HG02885 (cell line): Measurements from ENCODE around the gene GPSM3.
A peak's percentile ranks its signal among the peaks of the same experiment; 100 is the strongest.
"Not testable (repeated sequence)": the region's sequence is repeated elsewhere in the genome, so short reads cannot be mapped to it uniquely, and the experiment has no call there.

ENCODE experiments used
- ATAC-seq: cut with Tn5 transposase; IDR thresholded peaks from one replicate; pipeline ENCODE4 v1.9.1; 2021; ENCODE audit warnings: mild to moderate bottlenecking; ENCODE audit not compliant: unreplicated experiment, poor library complexity

The GPSM3 gene

GRCh38 chr6:32188381-32189068, 3.9 kb downstream of the GPSM3 start:
- no peak for ATAC-seq

GRCh38 chr6:32187725-32188380, 4.6 kb downstream of the GPSM3 start:
- not testable (repeated sequence) for ATAC-seq

GRCh38 chr6:32187009-32187709, 5.3 kb downstream of the GPSM3 start:
- ATAC-seq = no peak

GRCh38 chr6:32186151-32186840, 6.1 kb downstream of the GPSM3 start:
- ATAC-seq = not testable (repeated sequence)

- ATAC-seq = not testable (repeated sequence)
Observed at GRCh38 chr6:32185681-32186131, 6.7 kb downstream of the GPSM3 start.

- ATAC-seq = no peak
Observed at GRCh38 chr6:32184084-32184640, 8.3 kb downstream of the GPSM3 start, which contains the start of gene AGER. AGER (minus strand) TSS chr6:32184253; CDS start chr6:32184222, 31 bp downstream.

- ATAC-seq = no peak
Observed at GRCh38 chr6:32183483-32184083, 8.9 kb downstream of the GPSM3 start.

GRCh38 chr6:32183030-32183429, 9.4 kb downstream of the GPSM3 start:
- no peak for ATAC-seq

GRCh38 chr6:32182555-32182981, 9.9 kb downstream of the GPSM3 start:
- ATAC-seq = no peak

- ATAC-seq = no peak
Observed at GRCh38 chr6:32181915-32182529, 10.4 kb downstream of the GPSM3 start.

- ATAC-seq = no peak
Observed at GRCh38 chr6:32181148-32181702, 11.2 kb downstream of the GPSM3 start.

- ATAC-seq = no peak
Observed at GRCh38 chr6:32179766-32180405, 12.6 kb downstream of the GPSM3 start.

GRCh38 chr6:32178547-32179440, 13.6 kb downstream of the GPSM3 start:
- ATAC-seq = no peak

GRCh38 chr6:32177788-32178546, 14.5 kb downstream of the GPSM3 start, which contains the start of gene RNF5:
RNF5 (plus strand) TSS chr6:32178405; CDS start chr6:32178512, 107 bp downstream.
- ATAC-seq = peak; percentile 84

- ATAC-seq = no peak
Observed at GRCh38 chr6:32177183-32177787, 15.2 kb downstream of the GPSM3 start.

GRCh38 chr6:32176476-32177182, 15.8 kb downstream of the GPSM3 start:
- ATAC-seq = no peak
